KMS-11 (cell line): Measurements from ENCODE around the gene GK.

Experiments
- H2AFZ ChIP-seq: fragments of 200-600 bp; sonication (generic); 2 replicates; pipeline ENCODE4 v1.6.1; 2016; ENCODE audit warnings: antibody characterized with exemption, mixed run types, low read depth
- H3K27ac ChIP-seq: fragments of 200-600 bp; sonication (generic); 2 replicates; pipeline ENCODE4 v1.6.1; 2016; ENCODE audit warnings: mild to moderate bottlenecking, mixed run types
- H3K27me3 ChIP-seq: fragments of 200-600 bp; sonication (generic); 2 replicates; pipeline ENCODE4 v1.6.1; 2017; ENCODE audit warnings: mild to moderate bottlenecking, low read depth, mixed run types, moderate library complexity; ENCODE audit not compliant: insufficient read depth
- H3K36me3 ChIP-seq: fragments of 200-600 bp; sonication (generic); 2 replicates; pipeline ENCODE4 v1.6.1; 2017; ENCODE audit warnings: mild to moderate bottlenecking, mixed run types; ENCODE audit not compliant: insufficient read depth
- H3K4me1 ChIP-seq: fragments of 200-600 bp; sonication (generic); 2 replicates; pipeline ENCODE4 v1.6.1; 2016; ENCODE audit warnings: mild to moderate bottlenecking, low read depth, mixed run types; ENCODE audit not compliant: poor library complexity, severe bottlenecking
- H3K4me2 ChIP-seq: fragments of 200-600 bp; sonication (generic); 2 replicates; pipeline ENCODE4 v1.7.0; 2016; ENCODE audit warnings: mild to moderate bottlenecking, mixed run types
- H3K4me3 ChIP-seq: fragments of 200-600 bp; sonication (generic); IDR thresholded peaks from 2 replicates; pipeline ENCODE4 v1.6.1; 2017; ENCODE audit warnings: low read depth, low read length, mixed read lengths; ENCODE audit not compliant: insufficient read depth
- H3K79me2 ChIP-seq: fragments of 200-600 bp; sonication (generic); 2 replicates; pipeline ENCODE4 v1.6.1; 2016; ENCODE audit warnings: low read depth, mixed run types; ENCODE audit not compliant: insufficient read depth
- H3K9ac ChIP-seq: fragments of 200-600 bp; sonication (generic); 2 replicates; pipeline ENCODE4 v1.6.1; 2016; ENCODE audit warnings: mild to moderate bottlenecking, mixed run types
- H4K20me1 ChIP-seq: fragments of 200-600 bp; sonication (generic); 2 replicates; pipeline ENCODE4 v1.6.1; 2016; ENCODE audit warnings: mild to moderate bottlenecking, mixed run types; ENCODE audit not compliant: insufficient read depth
- TF ChIP-seq, protein P1 (sequence below): fragments of 200-600 bp; sonication (generic); conservative IDR thresholded peaks from 2 replicates; pipeline ENCODE4 v1.6.1; 2017; ENCODE audit warnings: low read depth, mild to moderate bottlenecking, antibody characterized with exemption, low read length, moderate library complexity, mixed read lengths

GK gene

DNA sequence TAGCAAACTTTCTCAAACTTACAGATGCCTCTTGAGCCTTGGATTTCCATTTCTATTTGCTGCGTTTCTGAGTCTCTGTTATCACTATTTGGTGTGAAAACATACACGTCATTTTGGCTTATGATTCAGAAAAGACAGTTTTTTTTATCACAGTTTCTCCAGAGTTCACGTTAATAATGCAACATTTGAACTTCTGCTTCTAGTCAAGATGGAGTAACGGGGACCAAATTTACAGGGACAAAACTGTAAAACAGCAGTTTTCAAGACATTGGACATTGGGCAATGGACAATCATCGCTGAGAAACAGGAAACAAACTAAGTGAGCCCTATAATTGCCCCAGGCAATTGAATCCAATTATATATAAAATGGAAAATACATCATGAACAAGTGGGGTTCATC is 39.5 kb upstream of the GK start:
- Histone ChIP-seq H3K4me1 (no peaks in the 10 kb centered on the region), H4K20me1 (no peaks in the 10 kb centered on the region), H3K27me3 (no peaks in the 10 kb centered on the region), H3K79me2 (no peaks in the 10 kb centered on the region), H3K36me3 (no peaks in the 10 kb centered on the region), H3K27ac (no peak overlapping the region), H3K4me3 (no peak overlapping the region), H3K4me2 (no peak overlapping the region), H3K9ac (no peak overlapping the region), H2AFZ (no peak overlapping the region)
- TF ChIP-seq, protein P1, sequence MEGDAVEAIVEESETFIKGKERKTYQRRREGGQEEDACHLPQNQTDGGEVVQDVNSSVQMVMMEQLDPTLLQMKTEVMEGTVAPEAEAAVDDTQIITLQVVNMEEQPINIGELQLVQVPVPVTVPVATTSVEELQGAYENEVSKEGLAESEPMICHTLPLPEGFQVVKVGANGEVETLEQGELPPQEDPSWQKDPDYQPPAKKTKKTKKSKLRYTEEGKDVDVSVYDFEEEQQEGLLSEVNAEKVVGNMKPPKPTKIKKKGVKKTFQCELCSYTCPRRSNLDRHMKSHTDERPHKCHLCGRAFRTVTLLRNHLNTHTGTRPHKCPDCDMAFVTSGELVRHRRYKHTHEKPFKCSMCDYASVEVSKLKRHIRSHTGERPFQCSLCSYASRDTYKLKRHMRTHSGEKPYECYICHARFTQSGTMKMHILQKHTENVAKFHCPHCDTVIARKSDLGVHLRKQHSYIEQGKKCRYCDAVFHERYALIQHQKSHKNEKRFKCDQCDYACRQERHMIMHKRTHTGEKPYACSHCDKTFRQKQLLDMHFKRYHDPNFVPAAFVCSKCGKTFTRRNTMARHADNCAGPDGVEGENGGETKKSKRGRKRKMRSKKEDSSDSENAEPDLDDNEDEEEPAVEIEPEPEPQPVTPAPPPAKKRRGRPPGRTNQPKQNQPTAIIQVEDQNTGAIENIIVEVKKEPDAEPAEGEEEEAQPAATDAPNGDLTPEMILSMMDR = no peak

DNA sequence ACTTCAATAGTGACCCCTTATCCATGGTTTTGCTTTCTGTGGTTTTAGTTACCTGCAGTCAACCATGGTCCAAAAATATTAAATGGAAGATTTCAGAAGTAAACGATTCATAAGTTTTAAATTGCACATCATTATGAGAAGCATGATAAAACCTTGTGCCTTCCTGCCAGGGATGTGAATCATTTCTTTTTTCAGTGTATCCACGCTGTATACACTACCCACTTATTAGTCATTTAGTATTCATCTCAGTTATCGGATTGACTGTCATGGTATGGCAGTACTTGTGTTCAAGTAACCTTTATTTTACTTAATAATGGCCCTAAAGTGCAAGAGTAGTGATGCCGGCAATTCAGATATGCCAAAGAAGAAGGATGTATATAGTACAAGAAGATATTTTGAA is 38.0 kb upstream of the GK start:
- no peaks in the 10 kb centered on the region for H3K79me2 ChIP-seq
- H4K20me1 ChIP-seq = no peaks in the 10 kb centered on the region
- no peaks in the 10 kb centered on the region for H3K27me3 ChIP-seq
- no peak overlapping the region for H3K4me3 ChIP-seq
- no peaks in the 10 kb centered on the region for H3K36me3 ChIP-seq
- no peak overlapping the region for H3K4me2 ChIP-seq
- H3K9ac ChIP-seq = no peak overlapping the region
- H3K27ac ChIP-seq = no peak overlapping the region
- no peak overlapping the region for H2AFZ ChIP-seq
- H3K4me1 ChIP-seq = no peaks in the 10 kb centered on the region
- TF ChIP-seq, protein P1 = no peak

DNA sequence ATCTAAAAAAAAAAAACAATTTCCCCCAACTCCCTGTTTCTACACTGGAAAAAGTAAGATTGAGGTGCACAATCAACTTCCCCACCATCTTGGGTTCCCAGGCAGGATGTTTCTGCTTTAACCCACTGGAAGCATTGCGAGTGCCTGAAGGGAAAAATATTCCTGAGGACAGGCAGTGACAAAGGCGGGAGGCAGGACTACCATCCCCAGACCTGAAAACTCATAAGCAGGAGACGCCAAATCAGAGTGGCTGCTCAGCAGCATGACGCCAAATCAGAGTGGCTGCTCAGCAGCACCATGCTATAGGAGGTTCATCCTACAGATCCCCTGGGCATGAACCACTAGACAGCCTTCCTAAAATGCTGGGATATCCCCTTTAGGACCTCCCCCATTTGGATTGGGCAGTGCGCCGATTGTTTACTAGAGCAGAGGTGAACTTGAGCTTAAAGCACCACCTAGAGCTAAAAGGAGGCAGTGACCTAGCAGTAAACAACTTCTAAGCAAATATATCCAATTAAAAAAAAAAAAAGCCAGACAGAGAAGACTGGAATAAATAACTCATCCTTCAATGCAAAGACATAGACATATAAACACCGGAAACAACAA is 35.0 kb upstream of the GK start:
- Histone ChIP-seq H4K20me1 (no peaks in the 10 kb centered on the region), H3K4me1 (no peaks in the 10 kb centered on the region), H2AFZ (no peak overlapping the region), H3K36me3 (no peaks in the 10 kb centered on the region), H3K9ac (no peak overlapping the region), H3K4me3 (no peak overlapping the region), H3K4me2 (no peak overlapping the region), H3K79me2 (no peaks in the 10 kb centered on the region), H3K27ac (no peak overlapping the region), H3K27me3 (no peaks in the 10 kb centered on the region)
- TF ChIP-seq, protein P1 = no peak

DNA sequence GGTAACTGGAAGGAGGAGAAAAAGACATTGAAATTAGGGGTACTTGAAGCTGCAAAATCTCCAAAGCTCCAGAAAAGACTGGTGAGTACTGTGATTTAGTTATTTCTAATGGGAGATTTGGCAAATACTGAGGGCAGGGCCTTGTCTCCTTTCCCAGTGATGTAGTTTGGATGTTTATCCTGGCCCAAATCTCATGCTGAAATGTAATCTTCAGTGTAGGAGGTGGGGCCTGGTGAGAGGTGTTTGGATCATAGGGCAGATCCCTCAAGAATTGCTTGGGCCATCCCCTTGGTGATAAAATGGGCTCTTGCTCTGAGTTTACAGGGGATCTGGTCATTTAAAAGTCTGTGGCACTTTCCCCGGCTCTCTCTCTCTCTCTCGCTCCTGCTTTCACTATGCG is 33.1 kb upstream of the GK start:
- Histone ChIP-seq H3K4me3 (no peak overlapping the region), H3K9ac (no peak overlapping the region), H3K79me2 (no peaks in the 10 kb centered on the region), H3K4me1 (no peaks in the 10 kb centered on the region), H3K27ac (no peak overlapping the region), H3K36me3 (no peaks in the 10 kb centered on the region), H3K27me3 (no peaks in the 10 kb centered on the region), H4K20me1 (no peaks in the 10 kb centered on the region), H3K4me2 (no peak overlapping the region), H2AFZ (no peak overlapping the region)
- TF ChIP-seq, protein P1 = no peak
